Breast epithelium (tissue), 4 donors: ENCODE results near the gene KLF1. TPM values are rescaled to one million over a fixed set of nuclear protein-coding genes. Genes with fewer than 3 reads are reported as not detected.
"Not testable (repeated sequence)": the region's sequence is repeated elsewhere in the genome, so short reads cannot be mapped to it uniquely, and the experiment has no call there.

Experiments used
- DNase-seq, 2 donors: peaks; one replicate each; pipeline ENCODE4 v3.0.0-alpha.2; 2019; ENCODE audit warnings: low spot score in 2 of 2
- H3K27ac ChIP-seq, 2 donors: fragments of 200-600 bp; sonication (generic) in 1 of 2; one replicate each; pipeline ENCODE4 v1.5.1; 2016 to 2019; ENCODE audit warnings: mild to moderate bottlenecking in 1 of 2
- H3K27me3 ChIP-seq, 2 donors: fragments of 200-600 bp; sonication (generic) in 1 of 2; one replicate each; pipeline versions ENCODE4 v1.5.1 to v1.6.0; 2017 to 2019; ENCODE audit warnings: control low read depth in 1 of 2, mild to moderate bottlenecking in 1 of 2
- H3K36me3 ChIP-seq: fragments of 200-600 bp; one replicate; pipeline ENCODE4 v1.5.1; 2019
- H3K4me1 ChIP-seq, 2 donors: fragments of 200-600 bp; sonication (generic); one replicate each; pipeline ENCODE4 v1.5.1; 2016 to 2019; ENCODE audit warnings: control low read depth in 1 of 2
- H3K4me3 ChIP-seq, 3 donors: fragments of 200-600 bp; sonication (generic); 1 replicate in 2 of 3; 2 replicates in 1 of 3; pipeline ENCODE4 v1.5.1; 2016 to 2019; ENCODE audit warnings: mild to moderate bottlenecking in 3 of 3, moderate library complexity in 2 of 3
- H3K9me3 ChIP-seq, 2 donors: fragments of 200-600 bp; sonication (generic) in 1 of 2; one replicate each; pipeline ENCODE4 v1.5.1; 2016 to 2019; ENCODE audit warnings: control low read depth in 1 of 2
- CTCF ChIP-seq, 3 donors: fragments of 450-650 bp; IDR thresholded peaks; one replicate each; pipeline ENCODE4 v1.5.1; 2016 to 2017; ENCODE audit warnings: antibody characterized with exemption in 3 of 3, mild to moderate bottlenecking in 3 of 3, moderate library complexity in 3 of 3
- POLR2A ChIP-seq: fragments of 450-650 bp; IDR thresholded peaks from one replicate; pipeline ENCODE4 v1.6.1; 2016; ENCODE audit warnings: antibody characterized with exemption, mild to moderate bottlenecking, moderate library complexity
- POLR2AphosphoS5 ChIP-seq, 3 donors: sonication (generic); formaldehyde crosslinking; IDR thresholded peaks; one replicate each; pipeline ENCODE4 v1.6.1; 2017; ENCODE audit warnings: antibody characterized with exemption in 3 of 3
- intact Hi-C: fragments of 100-400 bp; cut with DNase I; formaldehyde crosslinking; loops from one replicate; pipeline ENCODE4 v1.15.1; 2023; ENCODE audit warnings: low total_unique reads
- total RNA-seq, 3 donors: library from RNA; depleted of rRNA; stranded (reverse); fragments of >200 nt; gene quantifications; one replicate each; pipeline ENCODE4 v1.1.0, GENCODE V29; 2016

KLF1 gene
- total RNA-seq, 3 donors from 2014 or later: not detected

GRCh38 chr19:12856653-12857052, 30.3 kb downstream of the KLF1 start:
- Histone ChIP-seq H3K9me3 (no peaks in the 10 kb centered on the region), H3K27ac (no peak overlapping the region), H3K36me3 (no peaks in the 10 kb centered on the region), H3K27me3 (no peaks in the 10 kb centered on the region), H3K4me1 (no peaks in the 10 kb centered on the region), H3K4me3 (no peak overlapping the region)
- intact Hi-C loops: no loop called here
- no peak for TF ChIP-seq CTCF (IDR thresholded peaks at IDR 0.05)
- TF ChIP-seq POLR2AphosphoS5 (IDR thresholded peaks at IDR 0.05): no peak
- no peak for TF ChIP-seq POLR2A
- DNase-seq: no peak

- DNase-seq: peak; percentile 74 to 85
- Histone ChIP-seq H3K4me3 (peak overlapping the region in 2 of 3 donors; percentile 33 to 57), H3K4me1 (peaks cover 0 to 5% of the 10 kb centered on the region in 2 donors), H3K27ac (no peak overlapping the region), H3K9me3 (no peaks in the 10 kb centered on the region), H3K27me3 (peaks cover 0 to 19% of the 10 kb centered on the region in 2 donors), H3K36me3 (no peaks in the 10 kb centered on the region)
- TF ChIP-seq CTCF (IDR thresholded peaks at IDR 0.05) (peak; percentile 96 to 99 (median 98)), POLR2A (no peak), POLR2AphosphoS5 (IDR thresholded peaks at IDR 0.05) (peak in 2 of 3 donors; percentile 57 to 64)
- intact Hi-C loops: loop anchor here (10.0 kb wide), 1 partner anchor 83 kb away; no protein-coding TSS in a partner anchor
Observed at GRCh38 chr19:12847159-12848139, 39.6 kb downstream of the KLF1 start.

- not testable (repeated sequence) for H3K4me1 ChIP-seq, H3K9me3 ChIP-seq, H3K27ac ChIP-seq, H3K36me3 ChIP-seq, H3K4me3 ChIP-seq, DNase-seq
- H3K27me3 ChIP-seq: peaks cover 0 to 26% of the 10 kb centered on the region in 2 donors
- intact Hi-C loops: loop anchor here (10.0 kb wide), 1 partner anchor 82 kb away; no protein-coding TSS in a partner anchor
Observed at GRCh38 chr19:12846613-12847012, 40.4 kb downstream of the KLF1 start.

- Histone ChIP-seq H3K9me3 (no peaks in the 10 kb centered on the region), H3K27ac (no peak overlapping the region), H3K4me3 (no peak overlapping the region), H3K4me1 (peaks cover 0 to 5% of the 10 kb centered on the region in 2 donors), H3K36me3 (no peaks in the 10 kb centered on the region), H3K27me3 (peaks cover 4 to 51% of the 10 kb centered on the region in 2 donors)
- intact Hi-C loops: loop anchor here (10.0 kb wide), 1 partner anchor 79 kb away; no protein-coding TSS in a partner anchor
- no peak for TF ChIP-seq POLR2AphosphoS5 (IDR thresholded peaks at IDR 0.05)
- TF ChIP-seq POLR2A: no peak
- no peak for TF ChIP-seq CTCF (IDR thresholded peaks at IDR 0.05)
- DNase-seq: no peak
Observed at GRCh38 chr19:12843999-12844732, 42.8 kb downstream of the KLF1 start.

GRCh38 chr19:12843328-12843727, 43.7 kb downstream of the KLF1 start:
- Histone ChIP-seq H3K27ac (no peak overlapping the region), H3K36me3 (no peaks in the 10 kb centered on the region), H3K4me3 (no peak overlapping the region), H3K27me3 (peaks cover 8 to 59% of the 10 kb centered on the region in 2 donors), H3K9me3 (no peaks in the 10 kb centered on the region), H3K4me1 (peaks cover 4 to 11% of the 10 kb centered on the region in 2 donors)
- no peak for DNase-seq
- TF ChIP-seq POLR2A (no peak), POLR2AphosphoS5 (IDR thresholded peaks at IDR 0.05) (no peak), CTCF (IDR thresholded peaks at IDR 0.05) (no peak)
- intact Hi-C loops: loop anchor here (10.0 kb wide), 1 partner anchor 79 kb away; no protein-coding TSS in a partner anchor
